Hematopoietic multipotent progenitor cell treated with erythropoietin and hydrocortisone succinate and interleukin-3 and kit ligand, for 8 days (in vitro differentiated cells): ENCODE data around the gene TSPAN5.
A peak's percentile ranks its signal among the peaks of the same experiment; 100 is the strongest.

Experiments
- DNase-seq: peaks from one replicate; pipeline ENCODE4 v3.0.0-alpha.2; 2015

Gene TSPAN5

GRCh38 chr4:98514741-98515469, 143.5 kb downstream of the TSPAN5 start:
- DNase-seq: peak; percentile 31

DNA sequence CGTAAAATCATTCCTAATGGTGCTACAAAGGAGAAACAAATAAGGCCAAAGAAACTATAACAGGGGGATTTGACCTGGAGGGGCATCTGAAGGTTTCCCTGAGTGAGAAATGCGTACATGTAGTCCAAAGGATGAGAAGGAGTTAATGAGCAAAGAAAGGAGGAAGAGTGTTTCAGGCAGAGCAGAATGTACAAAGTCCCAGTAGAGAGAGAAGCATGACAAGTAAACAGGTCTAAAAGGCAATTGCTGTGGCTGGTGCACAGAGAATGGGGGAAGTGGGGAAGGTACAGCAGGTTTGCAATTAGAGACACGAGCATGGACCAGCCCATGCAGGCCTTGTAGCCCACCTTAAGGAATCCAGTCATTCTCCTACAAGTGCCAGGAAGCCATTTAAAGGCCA, 145.5 kb downstream of the TSPAN5 start:
- DNase-seq: no peak

DNA sequence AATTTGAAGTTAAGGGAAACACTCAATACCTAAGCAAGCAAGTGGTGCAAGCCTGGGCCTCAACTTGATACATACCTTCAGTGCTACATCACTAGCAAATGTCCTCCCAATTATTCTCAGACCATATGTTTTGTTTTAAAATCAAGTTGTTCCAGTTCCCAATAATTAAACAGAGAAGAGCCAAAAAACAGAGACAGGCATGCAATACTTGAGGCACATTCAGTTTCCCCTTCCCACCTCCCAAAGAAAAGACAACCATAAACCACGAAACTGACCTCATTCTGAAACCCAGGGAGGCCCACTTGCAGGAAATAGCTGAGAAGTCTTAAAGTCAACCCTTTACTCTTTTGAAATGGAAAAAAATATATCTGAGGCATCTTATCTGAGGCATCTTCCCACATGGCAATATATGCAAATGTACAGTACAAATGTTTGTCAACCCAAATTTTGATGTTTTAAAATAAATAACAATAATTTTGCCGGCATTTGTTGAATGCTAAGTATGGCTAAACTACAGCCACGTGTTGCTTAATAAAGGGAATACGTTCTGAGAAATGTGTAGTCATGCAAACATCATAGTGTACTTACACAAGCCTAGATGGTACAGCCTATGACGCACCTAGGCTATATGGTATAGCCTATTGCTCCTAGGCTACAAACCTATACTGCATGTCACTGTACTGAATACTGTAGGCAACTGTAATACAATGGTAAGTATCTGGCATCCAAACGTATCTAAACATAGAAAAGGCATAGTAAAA, 147.5 kb downstream of the TSPAN5 start:
- DNase-seq: no peak

DNA sequence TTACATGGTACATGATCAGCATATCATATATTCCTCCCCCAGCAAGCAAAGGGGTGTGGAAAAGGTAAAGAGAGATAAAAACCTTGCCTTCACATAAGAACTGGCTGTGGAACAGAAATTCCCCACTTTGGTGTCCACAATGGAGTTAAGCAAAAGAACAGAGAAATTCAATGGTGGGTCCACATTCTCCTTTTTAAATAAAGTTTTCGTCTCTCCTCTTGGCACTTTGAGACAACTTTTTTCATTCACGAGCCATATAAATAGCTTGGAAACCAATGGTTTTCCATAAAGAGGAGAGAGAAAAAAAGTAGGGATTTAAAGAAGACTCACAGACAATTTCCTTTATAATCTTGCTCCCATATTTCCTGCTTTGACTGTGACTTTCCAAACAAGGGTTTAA, 148.1 kb downstream of the TSPAN5 start:
- no peak for DNase-seq

GRCh38 chr4:98509721-98510120, 148.7 kb downstream of the TSPAN5 start:
- DNase-seq: no peak

GRCh38 chr4:98508829-98509598, 149.4 kb downstream of the TSPAN5 start:
- no peak for DNase-seq

- no peak for DNase-seq
These were observed 150.2 kb downstream of the TSPAN5 start for GRCh38 chr4:98508248-98508647.

- no peak for DNase-seq
These were observed 151.1 kb downstream of the TSPAN5 start for GRCh38 chr4:98507299-98507698.

DNA sequence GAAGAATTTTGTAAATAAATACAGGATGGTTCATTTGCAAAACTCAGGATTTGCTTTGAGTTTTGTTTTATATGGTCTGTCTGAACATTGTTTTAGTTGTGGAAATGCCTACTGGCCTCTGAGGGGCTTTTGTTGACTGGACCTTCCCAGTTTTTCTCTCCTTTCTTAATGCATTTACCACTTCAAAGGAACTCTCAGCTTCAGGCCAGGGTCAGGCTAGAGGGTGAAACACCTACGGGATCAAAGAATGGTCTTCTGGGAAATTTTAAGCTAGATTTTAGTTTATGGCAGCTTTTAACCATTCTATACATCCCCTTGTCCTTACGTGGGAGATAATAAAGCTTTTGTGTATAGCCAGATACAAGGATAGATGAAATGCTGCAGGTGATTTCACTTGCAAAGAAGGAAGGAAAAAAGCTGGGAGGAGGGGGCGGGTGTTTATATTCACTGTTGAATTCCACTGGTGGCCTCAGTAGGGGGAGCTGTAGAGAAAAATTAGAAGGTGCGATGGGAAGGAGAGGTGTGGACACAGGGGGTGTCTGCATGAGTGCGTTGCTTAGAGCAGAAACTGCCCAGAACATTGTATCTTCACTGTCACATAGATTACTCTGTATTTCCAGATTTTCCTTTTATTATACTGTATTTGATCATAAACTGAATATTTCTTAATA, 151.8 kb downstream of the TSPAN5 start:
- peak; percentile 9 for DNase-seq

DNA sequence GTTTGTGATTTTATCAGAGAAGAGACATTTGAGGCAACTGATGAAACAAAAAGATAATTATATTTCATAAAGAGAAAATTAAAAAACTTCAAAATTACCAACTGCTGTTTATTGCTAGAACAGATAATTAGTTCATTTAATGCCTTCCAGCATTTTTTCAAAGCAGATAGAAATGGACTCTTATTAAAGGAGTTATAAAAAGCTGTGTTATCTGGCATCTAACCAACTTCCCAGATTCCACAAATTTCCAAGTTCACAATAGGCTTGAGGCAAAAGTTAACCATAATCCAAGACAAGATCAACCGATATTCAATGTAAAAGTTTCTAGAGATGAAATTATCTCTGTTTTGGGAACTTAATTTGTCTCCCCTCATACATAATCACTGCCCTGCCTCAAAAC, 152.4 kb downstream of the TSPAN5 start:
- no peak for DNase-seq

DNA sequence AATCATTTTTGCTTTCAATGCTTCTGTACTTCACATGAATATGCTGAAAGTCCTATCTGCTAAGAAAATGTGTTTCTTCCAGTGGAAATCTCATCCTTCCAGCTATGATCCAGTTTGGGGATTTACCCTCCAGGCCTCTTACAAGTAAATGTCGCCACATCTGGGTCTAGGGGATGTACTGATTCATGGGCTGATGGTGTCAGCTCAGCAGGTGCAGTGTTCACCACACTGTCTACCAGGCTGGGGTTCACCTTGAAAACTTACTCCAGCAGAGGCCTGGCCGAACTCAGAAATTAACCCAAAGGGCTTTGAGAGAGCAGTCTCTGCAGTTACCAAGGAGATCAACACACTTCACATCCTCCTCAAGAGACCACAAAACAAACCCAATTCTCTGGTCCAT, 154.3 kb downstream of the TSPAN5 start:
- DNase-seq: no peak

DNA sequence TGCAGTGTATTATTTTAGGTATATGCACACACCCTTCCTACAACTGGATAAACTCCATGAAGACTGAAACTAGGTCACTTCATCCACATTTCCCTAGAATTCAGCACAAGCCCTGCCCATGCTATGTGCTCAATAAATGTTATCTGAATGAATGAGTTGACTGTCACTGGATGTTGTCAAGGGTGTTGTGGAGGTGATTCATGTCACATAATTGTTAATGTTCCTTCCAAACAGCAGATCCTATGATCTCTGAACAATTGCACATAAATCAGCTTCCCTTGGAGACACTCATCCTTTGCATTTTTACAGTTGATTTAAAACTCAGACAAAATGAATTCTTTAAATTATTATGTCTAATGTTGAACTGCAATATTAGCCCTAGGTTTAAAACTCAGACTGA, 154.7 kb downstream of the TSPAN5 start:
- DNase-seq: no peak

GRCh38 chr4:98502624-98503023, 155.8 kb downstream of the TSPAN5 start:
- no peak for DNase-seq

DNA sequence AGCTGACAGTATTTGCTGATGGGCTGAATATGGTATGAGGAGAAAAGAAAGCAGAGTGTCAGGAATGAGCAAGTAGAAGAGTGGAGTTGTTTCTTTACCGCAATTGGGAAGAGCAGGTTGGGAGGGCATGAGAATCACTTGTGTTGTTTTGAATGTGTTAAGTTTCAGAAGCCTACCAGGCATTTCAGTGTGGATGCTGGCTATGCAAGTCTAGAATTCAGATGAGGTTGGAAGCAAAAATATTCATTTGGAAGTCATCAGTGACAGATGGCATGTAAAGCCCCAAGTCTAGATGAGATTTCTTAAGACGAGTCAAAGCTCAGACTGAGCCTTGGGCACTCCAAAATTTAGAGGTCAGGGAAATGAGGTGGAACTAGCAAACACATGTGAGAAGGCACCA, 156.4 kb downstream of the TSPAN5 start:
- DNase-seq: no peak

DNA sequence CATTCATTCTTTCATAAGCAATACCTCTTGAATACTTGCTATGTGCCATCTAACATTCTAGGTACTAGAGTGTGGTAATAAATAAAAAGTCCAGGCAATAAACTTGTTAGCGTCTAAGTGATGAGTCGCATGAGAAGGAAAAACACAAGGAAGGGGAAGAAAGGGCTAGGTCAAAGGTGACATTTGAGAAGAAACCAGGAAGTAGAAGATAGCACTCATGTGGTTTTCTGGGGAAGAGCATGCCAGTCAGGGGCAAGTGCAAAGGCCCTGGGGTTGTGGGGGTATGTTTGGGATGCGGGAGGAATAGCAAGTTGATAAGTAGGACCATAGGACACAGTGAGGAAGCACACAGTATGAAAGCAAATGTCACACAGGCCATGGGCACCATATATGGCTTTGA, 157.0 kb downstream of the TSPAN5 start:
- DNase-seq: no peak

GRCh38 chr4:98498774-98499173, 159.6 kb downstream of the TSPAN5 start:
- DNase-seq: no peak

GRCh38 chr4:98496152-98496845, 162.1 kb downstream of the TSPAN5 start:
- no peak for DNase-seq

GRCh38 chr4:98493296-98493695, 165.1 kb downstream of the TSPAN5 start:
- no peak for DNase-seq

DNA sequence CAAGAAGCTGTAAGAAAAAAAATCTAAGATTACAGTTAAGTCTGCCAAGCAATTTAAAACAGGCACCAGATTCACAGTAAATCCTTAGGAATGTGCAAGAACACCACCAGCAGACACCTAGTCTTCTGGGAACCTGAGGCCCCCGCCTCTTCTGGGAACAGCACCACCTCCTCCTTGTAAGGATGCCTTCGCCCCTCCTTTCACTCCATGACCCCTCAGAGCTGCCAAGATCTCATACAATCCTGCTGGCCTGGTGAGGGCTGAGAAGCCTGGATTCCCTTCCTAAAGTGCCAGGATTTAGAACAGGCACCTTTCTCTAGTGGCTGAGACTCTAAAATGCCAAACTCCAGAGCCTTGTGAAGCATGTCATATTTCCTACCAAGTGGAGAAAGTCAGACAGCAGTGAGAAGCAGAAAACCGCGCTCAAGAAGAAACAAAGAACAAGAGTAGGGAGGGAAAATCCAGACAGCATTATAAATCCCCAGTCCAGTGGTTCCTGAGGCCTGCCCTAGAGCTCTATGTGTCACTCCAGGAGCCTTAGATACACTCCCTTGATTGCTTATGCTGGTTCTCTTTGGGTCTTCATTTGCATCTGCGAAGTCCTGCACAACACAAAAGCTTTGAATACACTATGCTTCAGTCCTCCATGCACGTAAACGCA, 166.4 kb downstream of the TSPAN5 start:
- DNase-seq: no peak

DNA sequence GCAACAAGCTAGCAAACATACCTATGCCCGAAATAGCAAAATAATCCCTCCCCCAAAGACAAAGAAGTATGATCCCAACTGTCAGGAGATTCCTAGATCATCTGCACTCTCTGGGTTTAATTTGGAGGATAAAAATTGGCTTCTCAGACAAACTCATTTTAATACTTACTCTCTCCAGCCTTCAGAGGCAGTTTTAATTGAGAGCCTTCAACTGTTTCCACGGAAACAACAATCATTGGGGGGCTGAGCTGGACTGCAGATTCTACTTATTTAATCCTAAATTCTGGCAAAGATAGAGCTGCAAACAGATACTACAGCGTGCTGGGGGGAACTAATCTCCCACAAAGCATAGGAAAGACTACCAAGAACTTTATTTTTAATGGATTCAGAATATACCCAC, 168.2 kb downstream of the TSPAN5 start:
- no peak for DNase-seq

DNA sequence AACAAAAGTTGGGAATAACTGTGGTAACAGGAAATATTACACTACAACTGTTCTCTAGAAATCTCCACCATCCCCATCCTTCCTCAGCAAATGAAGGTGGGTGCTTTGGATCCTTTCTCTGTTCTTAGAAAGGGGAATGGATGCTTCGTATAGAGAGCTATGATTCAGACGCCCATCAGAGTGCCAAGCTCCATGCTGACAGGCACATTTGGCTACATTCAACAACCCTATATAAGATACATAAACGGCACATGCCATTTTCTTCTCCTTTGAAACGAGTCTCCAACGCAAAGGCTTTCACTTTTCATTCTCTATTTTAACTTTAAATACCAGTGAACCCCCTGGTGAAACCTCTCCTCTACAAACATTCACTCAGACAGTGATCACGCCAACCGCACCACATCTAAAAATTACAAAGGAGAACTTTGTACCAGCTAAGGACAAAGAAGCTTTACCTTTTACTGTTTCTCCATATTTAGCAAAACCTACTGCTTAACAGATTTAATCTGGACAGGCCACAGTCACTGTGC, 172.5 kb downstream of the TSPAN5 start:
- DNase-seq: no peak

- no peak for DNase-seq
These were observed 174.4 kb downstream of the TSPAN5 start for GRCh38 chr4:98484031-98484430.
